ENCODE results near the gene YAP1.

Gene YAP1

GRCh38 chr11:102241026-102241425 is 130.8 kb downstream of the YAP1 start (continued):
- TF ChIP-seq POU6F1 (CRISPR knock-in tag; IDR thresholded peaks at IDR 0.05; ENCODE audit: borderline replicate concordance, low read depth) (no peak), RARB (CRISPR knock-in tag; IDR thresholded peaks at IDR 0.05) (no peak)

- ATAC-seq: no peak
Observed at GRCh38 chr11:102243399-102243884, 133.2 kb downstream of the YAP1 start.

DNA sequence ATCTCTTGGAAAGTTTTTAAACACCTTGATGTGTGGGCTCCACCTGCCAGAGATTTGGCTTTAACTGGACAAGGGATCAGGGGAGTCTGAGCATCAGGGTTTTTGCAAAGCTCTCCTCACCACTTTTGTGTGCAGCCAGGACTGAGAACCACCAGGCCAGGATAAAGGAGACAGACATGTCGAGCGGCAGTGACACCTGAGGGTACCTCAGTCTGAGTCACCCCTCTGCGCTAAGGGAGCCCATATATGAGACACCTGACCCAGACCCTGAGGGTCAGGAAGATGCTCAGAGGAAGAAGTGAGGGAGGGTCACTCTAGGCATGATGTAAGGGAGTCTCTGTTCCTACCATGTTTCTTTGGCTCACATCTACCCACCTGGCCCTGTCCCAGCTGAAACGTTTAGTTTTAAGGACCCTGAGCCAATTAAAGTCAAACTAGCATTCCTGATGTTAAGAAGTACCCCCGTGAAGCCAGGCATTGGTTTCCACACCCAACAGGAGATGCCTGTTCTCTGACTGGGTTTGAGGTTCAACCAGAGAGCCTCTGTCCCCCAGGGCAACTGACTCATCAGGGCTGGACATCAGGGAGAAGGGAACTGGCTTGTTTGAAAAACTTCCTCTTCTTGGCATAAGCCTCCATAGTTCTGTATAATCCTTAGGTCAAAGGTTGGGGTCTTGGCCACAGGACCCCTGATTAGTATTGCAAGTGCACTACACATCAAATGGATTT is 134.6 kb downstream of the YAP1 start:
- peak; percentile 50; the same call in 2 of the 3 replicates for ATAC-seq
- no peak for TF ChIP-seq TOX (CRISPR knock-in tag; IDR thresholded peaks at IDR 0.05; ENCODE audit: borderline replicate concordance)
- no peak for TF ChIP-seq SNAI2 (CRISPR knock-in tag; IDR thresholded peaks at IDR 0.05)
- TF ChIP-seq GLIS3 (CRISPR knock-in tag; IDR thresholded peaks at IDR 0.05): no peak
- TF ChIP-seq BACH2 (CRISPR knock-in tag; IDR thresholded peaks at IDR 0.05; ENCODE audit: borderline replicate concordance): no peak
- TF ChIP-seq ARNTL (CRISPR knock-in tag; IDR thresholded peaks at IDR 0.05; ENCODE audit: borderline replicate concordance, low read depth): no peak
- no peak for TF ChIP-seq TSHZ2 (CRISPR knock-in tag; IDR thresholded peaks at IDR 0.05)
- no peak for TF ChIP-seq ZFP30 (CRISPR knock-in tag; IDR thresholded peaks at IDR 0.05)

More at GRCh38 chr11:102243399-102243884, 133.2 kb downstream of the YAP1 start:
- TF ChIP-seq ZNF70 (CRISPR knock-in tag; IDR thresholded peaks at IDR 0.05): no peak
- no peak for TF ChIP-seq OSR1 (CRISPR knock-in tag; IDR thresholded peaks at IDR 0.05)
- no peak for TF ChIP-seq POU6F1 (CRISPR knock-in tag; IDR thresholded peaks at IDR 0.05; ENCODE audit: borderline replicate concordance, low read depth)
- no peak for TF ChIP-seq BACH2 (CRISPR knock-in tag; IDR thresholded peaks at IDR 0.05; ENCODE audit: borderline replicate concordance)
- no peak for TF ChIP-seq TSHZ2 (CRISPR knock-in tag; IDR thresholded peaks at IDR 0.05)
- no peak for TF ChIP-seq SNAI2 (CRISPR knock-in tag; IDR thresholded peaks at IDR 0.05)
- TF ChIP-seq ZNF8 (CRISPR knock-in tag; IDR thresholded peaks at IDR 0.05): no peak
- TF ChIP-seq ISL1 (CRISPR knock-in tag; IDR thresholded peaks at IDR 0.05): no peak
- TF ChIP-seq, protein P1, sequence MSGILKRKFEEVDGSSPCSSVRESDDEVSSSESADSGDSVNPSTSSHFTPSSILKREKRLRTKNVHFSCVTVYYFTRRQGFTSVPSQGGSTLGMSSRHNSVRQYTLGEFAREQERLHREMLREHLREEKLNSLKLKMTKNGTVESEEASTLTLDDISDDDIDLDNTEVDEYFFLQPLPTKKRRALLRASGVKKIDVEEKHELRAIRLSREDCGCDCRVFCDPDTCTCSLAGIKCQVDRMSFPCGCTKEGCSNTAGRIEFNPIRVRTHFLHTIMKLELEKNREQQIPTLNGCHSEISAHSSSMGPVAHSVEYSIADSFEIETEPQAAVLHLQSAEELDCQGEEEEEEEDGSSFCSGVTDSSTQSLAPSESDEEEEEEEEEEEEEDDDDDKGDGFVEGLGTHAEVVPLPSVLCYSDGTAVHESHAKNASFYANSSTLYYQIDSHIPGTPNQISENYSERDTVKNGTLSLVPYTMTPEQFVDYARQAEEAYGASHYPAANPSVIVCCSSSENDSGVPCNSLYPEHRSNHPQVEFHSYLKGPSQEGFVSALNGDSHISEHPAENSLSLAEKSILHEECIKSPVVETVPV (CRISPR knock-in tag; IDR thresholded peaks at IDR 0.05): no peak
- TF ChIP-seq ESRRG (CRISPR knock-in tag; IDR thresholded peaks at IDR 0.05): no peak
- no peak for TF ChIP-seq PPARA (CRISPR knock-in tag; IDR thresholded peaks at IDR 0.05; ENCODE audit: borderline replicate concordance)
- no peak for TF ChIP-seq ARNTL (CRISPR knock-in tag; IDR thresholded peaks at IDR 0.05; ENCODE audit: borderline replicate concordance, low read depth)
- TF ChIP-seq CSDC2 (CRISPR knock-in tag; IDR thresholded peaks at IDR 0.05): no peak
- no peak for TF ChIP-seq TCF4 (CRISPR knock-in tag; IDR thresholded peaks at IDR 0.05; ENCODE audit: borderline replicate concordance)
- TF ChIP-seq, protein P2, sequence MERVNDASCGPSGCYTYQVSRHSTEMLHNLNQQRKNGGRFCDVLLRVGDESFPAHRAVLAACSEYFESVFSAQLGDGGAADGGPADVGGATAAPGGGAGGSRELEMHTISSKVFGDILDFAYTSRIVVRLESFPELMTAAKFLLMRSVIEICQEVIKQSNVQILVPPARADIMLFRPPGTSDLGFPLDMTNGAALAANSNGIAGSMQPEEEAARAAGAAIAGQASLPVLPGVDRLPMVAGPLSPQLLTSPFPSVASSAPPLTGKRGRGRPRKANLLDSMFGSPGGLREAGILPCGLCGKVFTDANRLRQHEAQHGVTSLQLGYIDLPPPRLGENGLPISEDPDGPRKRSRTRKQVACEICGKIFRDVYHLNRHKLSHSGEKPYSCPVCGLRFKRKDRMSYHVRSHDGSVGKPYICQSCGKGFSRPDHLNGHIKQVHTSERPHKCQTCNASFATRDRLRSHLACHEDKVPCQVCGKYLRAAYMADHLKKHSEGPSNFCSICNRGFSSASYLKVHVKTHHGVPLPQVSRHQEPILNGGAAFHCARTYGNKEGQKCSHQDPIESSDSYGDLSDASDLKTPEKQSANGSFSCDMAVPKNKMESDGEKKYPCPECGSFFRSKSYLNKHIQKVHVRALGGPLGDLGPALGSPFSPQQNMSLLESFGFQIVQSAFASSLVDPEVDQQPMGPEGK (CRISPR knock-in tag; IDR thresholded peaks at IDR 0.05; ENCODE audit: borderline replicate concordance): no peak

Data from SK-N-SH treated with all-trans-retinoic acid at 6 μM for 48 hours (cell line).